HG03280 (cell line): ENCODE data around the gene DHX16.
A peak's percentile ranks its signal among the peaks of the same experiment; 100 is the strongest.

Experiments used
- ATAC-seq: cut with Tn5 transposase; IDR thresholded peaks from one replicate; pipeline ENCODE4 v1.9.1; 2021; ENCODE audit warnings: mild to moderate bottlenecking, moderate library complexity; ENCODE audit not compliant: unreplicated experiment

Gene DHX16

GRCh38 chr6:30640481-30640880 is 32.3 kb downstream of the DHX16 start:
- no peak for ATAC-seq

- ATAC-seq: no peak
Measured at GRCh38 chr6:30635834-30636233, 37.0 kb downstream of the DHX16 start.

- ATAC-seq: peak; percentile 82
Measured at GRCh38 chr6:30626484-30627366, 46.1 kb downstream of the DHX16 start, which contains the start of gene ATAT1. ATAT1 (plus strand) TSS chr6:30626874.

- no peak for ATAC-seq
Measured at GRCh38 chr6:30625511-30625910, 47.3 kb downstream of the DHX16 start.

GRCh38 chr6:30619561-30619960 is 53.2 kb downstream of the DHX16 start:
- ATAC-seq: no peak

- ATAC-seq: no peak
Measured at GRCh38 chr6:30618270-30618797, 54.5 kb downstream of the DHX16 start.

GRCh38 chr6:30617565-30618269 is 55.1 kb downstream of the DHX16 start, which contains the start of gene MRPS18B:
MRPS18B (plus strand) TSS chr6:30617840; CDS start chr6:30617866, 26 bp downstream.
- ATAC-seq: peak; percentile 73

- ATAC-seq: peak; percentile 83
Measured at GRCh38 chr6:30616811-30617564, 55.8 kb downstream of the DHX16 start, which contains the start of gene PPP1R10. PPP1R10 (minus strand) TSS chr6:30617243; CDS start chr6:30609944, 7,299 bp downstream.

- no peak for ATAC-seq
Measured at GRCh38 chr6:30615958-30616810, 56.6 kb downstream of the DHX16 start.

GRCh38 chr6:30615219-30615957 is 57.4 kb downstream of the DHX16 start:
- no peak for ATAC-seq

GRCh38 chr6:30614843-30615218 is 58.0 kb downstream of the DHX16 start:
- ATAC-seq: peak; percentile 41

GRCh38 chr6:30614044-30614842 is 58.6 kb downstream of the DHX16 start:
- ATAC-seq: no peak

GRCh38 chr6:30613251-30614043 is 59.4 kb downstream of the DHX16 start:
- no peak for ATAC-seq

GRCh38 chr6:30612687-30613248 is 60.0 kb downstream of the DHX16 start:
- no peak for ATAC-seq

- no peak for ATAC-seq
Measured at GRCh38 chr6:30612213-30612612, 60.6 kb downstream of the DHX16 start.

- no peak for ATAC-seq
Measured at GRCh38 chr6:30611856-30612194, 61.0 kb downstream of the DHX16 start.

GRCh38 chr6:30611150-30611855 is 61.5 kb downstream of the DHX16 start:
- no peak for ATAC-seq
